GM18858 (cell line): ENCODE results near the gene MCRS1.
"Not testable (repeated sequence)": the region's sequence is repeated elsewhere in the genome, so short reads cannot be mapped to it uniquely, and the experiment has no call there.

Experiments used
- ATAC-seq: cut with Tn5 transposase; IDR thresholded peaks from one replicate; pipeline ENCODE4 v1.9.1; 2021; ENCODE audit not compliant: unreplicated experiment

Gene MCRS1, protein sequence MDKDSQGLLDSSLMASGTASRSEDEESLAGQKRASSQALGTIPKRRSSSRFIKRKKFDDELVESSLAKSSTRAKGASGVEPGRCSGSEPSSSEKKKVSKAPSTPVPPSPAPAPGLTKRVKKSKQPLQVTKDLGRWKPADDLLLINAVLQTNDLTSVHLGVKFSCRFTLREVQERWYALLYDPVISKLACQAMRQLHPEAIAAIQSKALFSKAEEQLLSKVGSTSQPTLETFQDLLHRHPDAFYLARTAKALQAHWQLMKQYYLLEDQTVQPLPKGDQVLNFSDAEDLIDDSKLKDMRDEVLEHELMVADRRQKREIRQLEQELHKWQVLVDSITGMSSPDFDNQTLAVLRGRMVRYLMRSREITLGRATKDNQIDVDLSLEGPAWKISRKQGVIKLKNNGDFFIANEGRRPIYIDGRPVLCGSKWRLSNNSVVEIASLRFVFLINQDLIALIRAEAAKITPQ

DNA sequence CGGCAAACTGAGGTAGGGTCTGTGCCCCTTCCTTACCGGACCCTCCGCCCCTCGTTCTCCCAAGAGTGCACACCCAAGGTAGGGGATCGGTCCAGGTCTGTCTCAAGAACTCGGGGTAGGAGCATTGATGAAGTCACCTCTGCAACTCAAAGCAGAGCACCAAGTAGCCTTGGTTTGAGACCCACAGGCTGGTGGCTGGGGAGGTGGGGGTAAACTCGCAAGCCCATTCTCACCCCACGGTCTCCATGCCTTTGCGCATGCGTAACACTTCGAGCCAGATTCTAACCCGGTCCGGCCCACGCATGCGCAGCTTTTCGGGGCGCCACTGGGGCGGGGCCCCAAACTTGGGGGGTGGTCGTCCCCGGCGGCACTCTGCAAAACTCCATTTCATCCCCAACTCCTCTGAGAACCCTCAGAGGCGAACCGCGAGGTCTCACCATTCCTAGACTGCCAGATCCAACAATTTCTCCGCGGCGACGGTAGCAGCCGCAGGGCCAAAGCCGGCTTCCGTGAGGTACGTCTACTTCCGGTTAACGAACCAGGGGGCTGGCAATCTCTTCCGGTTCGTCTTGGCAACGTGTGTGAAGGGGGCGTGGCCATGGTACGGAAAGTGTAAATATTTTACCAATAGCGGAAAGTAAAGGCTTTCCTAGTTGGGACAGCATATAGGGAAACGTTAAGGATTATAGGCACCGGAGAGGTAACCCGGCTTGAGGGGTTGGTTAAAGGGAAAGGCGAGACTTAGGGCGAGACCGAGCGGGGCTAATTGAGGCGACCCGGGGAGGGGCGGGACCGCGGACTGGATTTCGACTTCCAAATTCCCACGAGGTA lies at the start of gene MCRS1:
Gene MCRS1 (minus strand): TSS at position 532 of the 831 bp plus-strand sequence. CDS start 1,411 bp downstream, outside the sequence.
- peak; percentile 57 for ATAC-seq

DNA sequence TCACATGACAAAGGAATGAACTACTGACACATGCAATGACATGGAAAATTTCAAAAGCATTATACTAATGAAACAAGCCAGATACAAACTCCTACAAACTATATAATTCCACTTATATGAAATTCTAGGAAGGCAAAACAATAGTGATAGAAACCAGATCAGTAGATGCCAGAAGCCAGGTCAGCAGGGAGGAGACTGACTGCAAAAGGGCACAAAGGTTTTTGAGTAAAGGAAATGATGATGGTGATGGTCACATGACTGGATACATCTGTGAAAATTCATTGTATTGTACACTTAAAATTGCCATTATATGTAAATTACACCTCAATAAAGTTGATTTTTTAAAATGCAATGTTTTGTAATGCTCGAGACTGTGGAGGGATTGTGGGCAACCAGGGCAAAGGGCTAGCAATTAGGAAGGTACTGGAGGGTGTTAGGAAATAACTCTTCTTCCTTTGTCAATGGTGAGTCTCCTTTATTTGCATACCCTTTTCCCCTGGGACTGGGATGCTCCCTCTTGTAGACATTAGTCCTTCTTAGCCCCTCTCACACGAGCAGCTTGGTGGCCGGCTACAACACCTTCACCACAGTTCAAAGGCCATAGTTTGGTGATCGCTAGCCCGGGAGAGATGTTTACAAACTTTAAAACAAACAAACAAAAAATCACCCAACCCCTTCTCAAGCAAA lies 48.7 kb upstream of the MCRS1 start:
- ATAC-seq, result no peak

DNA sequence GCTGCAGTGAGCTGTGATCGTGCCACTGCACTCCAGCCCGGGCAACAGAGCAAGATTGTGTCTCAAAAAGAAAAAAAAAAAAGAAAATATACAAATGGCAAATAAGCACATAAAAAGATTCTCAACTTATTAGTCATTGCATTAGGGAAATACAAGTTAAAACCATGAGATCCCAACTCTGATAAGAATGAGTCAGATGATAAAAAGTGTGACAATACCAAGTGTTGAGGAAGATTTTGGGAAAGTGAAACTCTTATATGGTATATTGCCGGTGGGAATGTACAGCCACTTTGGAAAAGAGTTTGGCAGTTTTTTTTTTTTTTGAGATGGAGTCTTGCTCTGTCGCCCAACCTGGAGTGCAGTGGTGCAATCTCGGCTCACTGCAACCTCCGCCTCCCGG lies 47.8 kb upstream of the MCRS1 start:
- ATAC-seq, result no peak

DNA sequence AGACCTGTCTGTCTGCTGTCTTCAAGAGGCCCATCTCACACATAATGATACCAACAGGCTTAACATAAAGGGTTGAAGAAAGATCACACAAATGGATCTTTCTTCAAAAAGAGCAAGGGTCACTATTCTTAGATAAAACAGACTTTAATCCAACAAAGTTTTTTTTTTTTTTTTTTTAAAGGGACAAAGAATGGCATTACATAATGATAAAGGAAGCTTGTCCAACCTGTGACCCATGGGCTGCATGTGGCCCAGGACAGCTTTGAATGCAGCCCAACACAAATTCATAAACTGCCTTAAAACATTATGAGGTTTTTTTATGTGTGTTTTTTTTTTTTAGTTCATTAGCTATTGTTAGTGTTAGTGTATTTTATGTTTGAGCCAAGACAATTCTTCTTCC lies 44.3 kb upstream of the MCRS1 start:
- ATAC-seq, result no peak

DNA sequence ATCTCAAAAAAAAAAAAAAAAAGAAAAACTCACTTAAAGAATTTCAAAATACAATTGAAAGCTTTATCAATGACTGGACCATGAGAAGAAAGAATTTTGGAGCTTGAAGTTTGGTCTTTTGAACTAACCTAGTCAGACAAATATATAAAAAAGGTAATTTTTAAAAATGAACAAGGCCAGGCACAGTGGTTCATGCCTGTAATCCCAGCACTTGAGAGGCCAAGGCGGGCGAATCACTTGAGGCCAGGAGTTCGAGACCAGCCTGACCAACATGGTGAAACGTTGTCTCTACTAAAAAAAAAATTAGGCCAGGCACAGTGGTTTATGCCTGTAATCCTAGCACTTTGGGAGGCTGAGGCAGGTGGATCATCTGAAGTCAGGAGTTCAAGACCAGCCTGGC lies 42.8 kb upstream of the MCRS1 start:
- ATAC-seq, result not testable (repeated sequence)

DNA sequence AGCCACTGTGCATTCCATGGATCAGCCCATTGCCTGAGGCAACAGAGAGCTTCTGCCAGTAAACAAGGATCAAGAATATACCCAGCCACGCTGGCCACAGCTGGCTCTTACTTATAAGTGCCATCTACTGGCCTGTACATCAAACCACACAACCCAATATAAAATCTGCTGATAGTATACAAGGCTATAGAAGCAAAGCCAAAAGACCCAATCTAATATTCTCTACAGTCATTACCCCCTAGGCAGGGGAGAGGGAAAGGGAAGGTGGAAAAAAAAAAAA lies 41.9 kb upstream of the MCRS1 start:
- no peak for ATAC-seq

DNA sequence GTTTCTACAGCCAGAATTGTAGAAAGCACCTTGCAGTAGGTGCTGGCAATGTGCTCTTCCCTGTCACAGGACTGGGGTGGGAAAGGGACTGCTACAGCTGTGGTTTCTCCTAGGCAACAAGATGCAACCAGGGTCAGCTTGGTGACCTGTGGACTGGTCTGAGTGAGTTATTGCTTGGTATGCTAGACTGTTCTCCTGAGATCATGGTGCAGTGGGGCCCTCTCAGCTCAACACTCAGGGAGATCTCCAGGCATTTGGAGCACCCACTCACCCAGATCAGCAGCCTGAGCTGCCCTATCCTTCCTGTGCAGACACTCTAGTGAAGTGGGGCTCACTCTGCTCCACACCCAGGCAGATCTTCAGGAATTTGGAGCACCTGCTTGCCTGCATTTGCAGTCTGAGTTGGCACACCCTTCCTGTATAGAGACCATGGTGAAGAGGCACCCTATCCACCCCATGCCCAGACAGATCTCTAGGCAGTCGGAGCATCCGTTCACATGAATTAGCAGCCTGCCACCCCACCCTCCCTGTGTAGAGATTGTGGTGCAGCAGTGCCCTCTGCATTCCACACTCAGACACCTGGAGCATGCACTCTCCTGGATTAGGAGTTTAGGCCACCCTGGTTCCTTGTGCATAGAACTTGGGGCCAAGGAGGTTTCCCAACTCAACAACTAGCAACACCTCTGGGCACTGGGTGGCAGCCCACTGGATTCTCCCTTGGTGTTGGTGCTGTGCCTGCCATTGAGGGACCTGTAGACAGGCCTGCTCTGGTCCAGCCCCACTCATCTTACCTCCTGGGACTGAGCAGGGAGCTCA lies 41.3 kb upstream of the MCRS1 start:
- no peak for ATAC-seq

DNA sequence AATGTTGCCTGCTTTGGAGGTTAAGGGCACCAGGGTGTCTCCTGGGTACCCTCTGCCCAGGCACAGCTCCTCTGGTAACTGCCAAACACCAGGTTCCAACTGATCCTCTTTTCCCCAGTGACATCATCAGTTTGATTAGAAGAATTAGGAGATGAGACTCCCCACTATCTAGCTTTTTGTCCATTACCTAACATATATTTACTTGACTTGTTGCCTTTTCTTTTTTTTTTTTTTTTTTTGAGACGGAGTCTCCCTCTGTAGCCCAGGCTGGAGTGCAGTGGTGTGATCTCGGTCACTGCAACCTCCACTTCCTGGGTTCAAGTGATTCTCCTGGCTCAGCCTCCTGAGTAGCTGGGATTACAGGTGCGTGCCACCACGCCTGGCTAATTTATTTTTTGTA lies 37.6 kb upstream of the MCRS1 start, which contains the start of gene FAM186B:
Gene FAM186B (minus strand): TSS at position 101 of the 400 bp plus-strand sequence. CDS start 162 bp downstream, outside the sequence.
- ATAC-seq, result not testable (repeated sequence)

DNA sequence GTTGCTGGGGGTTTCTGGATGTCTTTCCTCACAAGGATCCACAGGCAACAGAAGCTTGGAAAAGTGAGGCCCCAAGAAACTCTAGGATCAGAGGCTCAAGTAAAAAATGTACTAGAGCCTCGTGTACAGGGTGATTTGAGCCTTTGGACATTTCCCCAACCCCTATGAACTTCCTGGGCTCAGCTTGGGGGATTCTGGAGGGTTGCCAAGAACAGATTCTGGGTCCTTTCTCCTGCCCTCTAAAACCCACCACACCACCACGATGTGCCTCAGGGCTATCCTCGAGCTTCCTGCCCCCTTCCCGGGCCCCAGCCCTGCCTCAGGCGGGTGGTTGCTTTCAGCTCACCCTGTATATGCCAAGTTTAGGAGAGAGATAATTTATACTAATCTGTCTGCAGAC lies 36.9 kb upstream of the MCRS1 start:
- ATAC-seq, result no peak

DNA sequence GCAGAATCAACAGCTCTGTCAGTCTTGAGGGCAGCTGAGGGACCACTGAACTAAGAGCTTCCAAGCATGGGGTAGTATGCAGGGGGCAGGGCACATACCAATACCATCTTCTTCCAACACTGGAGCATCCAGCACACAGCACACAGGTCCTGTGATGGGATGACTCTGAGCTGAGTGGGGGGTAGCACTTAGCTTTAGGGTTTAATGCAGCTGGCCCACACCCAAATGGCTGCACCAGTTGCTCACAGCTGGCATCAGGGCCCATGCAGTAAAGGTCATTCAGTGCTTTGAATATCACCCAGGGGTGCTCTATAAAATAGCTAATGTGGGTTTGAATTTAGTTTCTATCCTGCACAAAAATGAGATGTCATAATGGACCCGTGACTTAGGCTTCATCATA lies 35.8 kb upstream of the MCRS1 start:
- ATAC-seq, result no peak

DNA sequence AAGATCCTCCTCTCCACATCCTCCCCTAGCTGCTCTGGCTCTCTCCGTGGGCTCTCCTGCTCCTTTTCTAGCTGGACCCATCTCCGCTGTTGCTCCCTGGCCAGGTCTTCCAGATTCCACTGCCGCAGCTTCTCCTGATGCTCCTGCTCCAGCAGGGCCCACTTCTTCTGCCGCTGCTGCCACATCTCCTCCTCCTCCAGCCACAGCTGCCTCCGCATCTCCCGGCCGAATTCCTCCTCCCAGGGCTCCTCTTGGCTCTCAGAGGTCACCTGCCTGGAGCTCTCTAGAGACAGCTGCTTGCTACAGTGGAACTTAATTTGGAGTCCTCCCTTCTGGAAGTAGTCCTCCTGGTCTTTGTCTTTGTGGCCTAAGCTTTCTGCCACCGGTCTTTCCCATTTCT lies 32.0 kb upstream of the MCRS1 start:
- no peak for ATAC-seq

DNA sequence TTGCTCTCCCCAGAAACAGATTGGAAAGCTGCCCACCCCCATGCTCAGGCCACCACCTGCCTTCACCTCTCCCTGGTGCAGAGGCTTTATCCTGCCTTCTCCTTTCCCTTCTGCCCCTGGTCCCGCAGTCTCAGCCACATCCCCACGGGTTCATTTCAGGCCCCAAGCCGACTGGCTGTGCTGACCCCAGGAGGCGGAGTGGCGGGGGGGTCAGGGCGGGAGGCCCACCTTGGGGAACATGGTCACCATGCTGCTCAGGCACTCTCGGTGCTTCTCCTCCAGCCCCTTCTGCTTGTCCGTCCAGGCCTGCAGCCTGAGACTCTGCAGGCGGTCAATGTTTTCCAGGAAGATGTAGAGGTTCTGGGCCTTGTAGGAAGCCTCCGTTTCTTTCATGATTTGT lies 30.6 kb upstream of the MCRS1 start:
- ATAC-seq, result no peak

DNA sequence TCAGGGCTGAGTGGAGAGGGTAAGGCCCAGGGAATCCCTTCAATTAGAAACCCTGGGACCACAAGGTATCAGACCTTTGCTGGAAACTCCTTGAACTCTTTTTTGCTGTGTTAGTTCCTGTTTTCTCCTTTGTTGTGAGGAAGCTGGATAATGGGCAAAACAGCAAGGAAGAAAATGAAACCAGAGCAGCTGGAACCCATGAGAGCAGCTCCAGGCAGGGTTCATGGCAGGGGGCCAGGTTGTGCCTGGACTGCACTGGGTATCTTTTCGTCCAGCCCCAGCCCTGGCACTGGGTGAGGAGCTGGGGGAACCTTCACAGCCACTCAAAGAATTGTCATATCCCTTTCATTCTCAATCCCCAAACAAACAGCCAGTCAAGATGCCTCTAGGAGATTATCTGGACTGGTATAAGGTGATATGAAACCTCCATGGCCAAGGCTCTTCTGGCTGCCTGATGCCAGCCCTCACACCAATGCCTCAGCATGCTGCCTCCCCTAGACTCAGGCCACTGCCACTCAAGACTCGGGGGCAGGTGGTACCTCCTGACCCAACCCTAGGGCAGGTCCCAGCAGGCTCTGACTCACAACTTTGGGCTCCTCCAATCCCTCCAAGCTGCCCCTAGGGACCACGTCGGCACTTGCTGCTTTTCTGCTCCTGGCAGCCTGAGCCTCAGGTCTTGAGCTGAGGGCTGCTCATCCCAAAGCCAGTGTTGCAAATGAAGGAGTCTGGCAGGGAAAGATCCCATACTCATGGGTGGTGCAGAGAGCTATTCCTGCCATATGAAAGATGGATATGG lies 21.0 kb upstream of the MCRS1 start:
- ATAC-seq, result no peak

DNA sequence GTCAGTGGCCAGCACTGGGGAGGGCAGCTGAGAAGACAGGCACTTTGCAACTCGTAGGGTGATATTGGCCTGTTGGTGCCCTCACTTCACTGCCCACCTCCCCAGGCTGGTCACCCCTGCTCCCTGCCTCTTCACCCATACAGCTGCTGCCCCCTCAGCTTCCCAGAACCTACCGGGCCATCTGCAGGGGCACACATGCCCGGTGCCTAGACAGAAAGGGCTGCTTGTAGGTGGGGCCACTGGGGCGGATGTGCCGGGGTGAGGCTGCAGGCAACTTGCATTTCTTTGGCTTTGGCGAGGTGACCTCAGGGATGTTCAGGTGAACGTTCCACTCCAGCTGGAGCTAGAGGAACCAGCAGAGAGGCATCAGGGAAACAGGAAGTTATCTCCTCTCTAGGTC lies 20.3 kb upstream of the MCRS1 start:
- no peak for ATAC-seq

DNA sequence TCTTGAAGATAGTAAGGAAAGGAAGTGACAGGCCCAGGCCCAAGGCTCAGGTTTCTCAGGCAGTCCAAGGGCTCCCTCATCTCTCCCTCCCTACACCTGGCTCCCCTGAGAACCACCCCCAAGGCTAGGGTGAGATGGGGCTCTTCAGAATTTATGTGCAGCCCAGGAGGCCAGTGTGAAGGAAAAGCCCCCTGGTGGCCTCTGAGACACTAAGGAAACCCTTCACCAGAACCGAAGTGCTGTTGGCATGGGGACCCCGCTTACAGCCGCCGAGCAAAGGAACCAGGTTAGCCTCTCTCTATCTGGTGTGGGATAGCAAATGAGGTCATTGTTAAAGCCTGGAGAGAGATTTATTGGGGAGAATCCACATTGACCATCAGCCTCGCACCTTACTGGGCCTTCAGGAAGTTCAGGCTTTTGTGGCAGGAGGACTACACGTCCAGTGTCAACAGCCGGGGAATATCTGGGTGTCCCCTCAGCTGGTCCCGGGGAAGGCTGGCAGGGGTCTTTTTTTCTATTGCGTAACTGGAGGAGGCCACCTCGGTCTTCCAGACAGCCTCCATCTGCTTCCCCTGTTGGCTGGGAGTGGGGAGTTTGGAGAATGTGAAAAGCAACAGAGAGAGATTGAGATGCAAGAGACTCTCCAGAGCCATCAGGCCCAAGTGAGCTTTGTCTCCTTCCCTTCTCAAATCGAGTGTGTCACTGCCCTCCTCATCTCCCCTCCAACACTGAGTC lies 19.4 kb upstream of the MCRS1 start:
- no peak for ATAC-seq

DNA sequence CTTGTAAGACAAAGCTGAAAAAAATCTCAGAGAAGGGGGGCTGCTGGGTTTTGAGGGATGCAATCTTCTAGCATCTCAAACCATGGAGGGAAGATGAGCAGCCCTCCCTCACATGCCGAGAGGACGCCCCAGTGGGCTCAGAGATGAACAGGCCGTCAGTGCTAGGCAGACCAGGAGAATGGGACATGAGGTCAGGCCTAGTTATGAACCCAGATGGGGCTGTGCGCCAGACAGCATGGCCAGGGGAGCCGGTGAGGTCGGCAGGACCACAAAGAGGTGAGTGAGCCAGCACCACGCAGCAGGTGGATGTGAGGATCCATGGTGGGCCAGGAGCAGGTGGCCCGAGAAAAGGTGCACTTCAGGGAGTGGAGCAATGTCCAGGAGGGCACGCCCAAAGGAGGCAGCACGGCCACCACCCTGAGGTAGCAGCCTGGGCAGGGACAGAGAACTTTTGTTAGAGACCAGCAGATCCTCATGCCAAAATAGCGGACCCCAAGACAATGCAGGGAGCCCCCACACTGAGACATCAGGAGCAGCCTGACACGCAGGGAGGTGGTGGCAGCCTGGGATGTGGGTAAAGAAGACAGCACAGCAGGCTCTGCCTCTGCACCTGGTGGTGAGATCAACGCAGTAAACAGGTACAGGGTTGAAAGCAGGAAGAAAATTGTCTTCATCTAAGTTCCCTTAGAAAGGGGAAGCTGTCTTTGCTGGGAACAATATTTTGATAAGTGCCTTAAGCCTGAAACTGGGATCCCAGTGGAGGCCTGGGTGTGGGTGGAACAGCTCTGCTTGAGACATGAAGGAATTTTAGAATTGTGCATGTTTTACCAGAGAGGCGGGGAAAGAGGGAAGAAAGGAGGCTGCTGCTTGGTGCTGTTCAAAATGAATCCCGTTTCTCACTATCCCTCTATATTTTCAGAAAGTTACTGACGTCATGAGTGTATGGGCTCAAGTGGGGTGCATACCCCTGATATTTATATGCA lies 17.8 kb upstream of the MCRS1 start:
- ATAC-seq, result no peak

DNA sequence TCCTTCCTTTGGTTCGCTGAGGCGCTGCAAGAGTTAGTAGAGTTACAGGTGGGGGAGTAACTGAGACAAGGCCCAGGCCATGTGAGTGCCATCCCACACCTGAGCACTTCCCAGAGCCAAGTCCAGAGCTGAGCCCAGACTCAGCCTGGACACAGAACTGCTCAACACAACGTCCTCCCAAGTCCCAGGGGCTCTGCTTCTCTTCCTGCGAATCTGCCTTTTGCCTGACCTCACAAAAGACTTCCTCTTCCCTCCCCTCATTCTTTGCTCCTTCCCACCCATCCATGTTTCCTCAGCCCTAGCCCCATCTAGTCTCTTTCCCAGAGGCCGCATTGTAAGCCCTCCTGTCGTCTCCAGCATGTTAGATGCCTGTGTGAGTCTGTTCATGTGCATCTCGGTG lies 16.6 kb upstream of the MCRS1 start:
- ATAC-seq, result no peak
